CD4-positive, alpha-beta T cell treated with Interleukin-6 for 4 hours (primary cell): Measurements from ENCODE around the gene S100A10.

Experiments
- DNase-seq: peaks from one replicate; pipeline ENCODE4 v3.0.0-alpha.2; 2020; ENCODE audit warnings: mixed read lengths

Gene S100A10

DNA sequence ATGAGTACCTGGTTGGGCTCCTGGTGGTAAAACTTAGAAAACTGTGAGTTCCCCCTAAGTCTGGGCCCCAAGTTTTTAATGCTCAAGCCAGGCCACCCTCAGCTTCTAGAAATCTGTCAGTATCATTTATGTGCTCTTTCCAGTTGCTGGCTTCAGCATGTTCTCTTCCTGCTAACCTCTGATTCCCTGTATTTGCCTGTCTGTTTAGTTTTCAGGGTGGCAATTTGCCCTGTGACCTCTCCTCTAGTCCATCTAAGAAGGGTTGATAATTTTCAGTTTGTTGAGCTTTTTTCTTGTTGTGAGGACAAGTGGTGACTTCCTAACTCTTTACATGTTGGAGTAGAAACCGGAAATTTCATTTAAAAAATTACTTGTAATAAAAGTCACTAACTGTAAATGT lies 16.0 kb upstream of the S100A10 start:
- no peak for DNase-seq

DNA sequence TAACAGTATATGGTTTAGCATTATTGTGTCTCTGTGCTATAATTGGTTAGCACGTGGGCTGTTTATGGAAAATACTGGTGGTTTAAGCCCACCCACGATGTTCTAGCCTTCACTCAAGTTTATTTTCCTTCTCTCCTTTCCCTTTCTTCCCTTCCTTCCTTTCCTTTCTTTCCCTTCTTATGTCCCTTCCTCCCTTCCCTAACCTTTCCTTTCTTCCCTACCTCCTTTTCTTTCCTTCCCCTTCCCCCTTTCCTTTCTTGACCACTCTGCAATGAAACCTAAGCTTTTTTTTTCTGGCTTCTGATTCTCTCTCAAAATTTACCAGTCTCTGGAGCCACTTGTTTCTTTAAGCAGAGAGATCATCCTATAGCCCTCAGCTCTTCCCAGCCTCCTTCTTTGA lies 13.4 kb upstream of the S100A10 start:
- no peak for DNase-seq

DNA sequence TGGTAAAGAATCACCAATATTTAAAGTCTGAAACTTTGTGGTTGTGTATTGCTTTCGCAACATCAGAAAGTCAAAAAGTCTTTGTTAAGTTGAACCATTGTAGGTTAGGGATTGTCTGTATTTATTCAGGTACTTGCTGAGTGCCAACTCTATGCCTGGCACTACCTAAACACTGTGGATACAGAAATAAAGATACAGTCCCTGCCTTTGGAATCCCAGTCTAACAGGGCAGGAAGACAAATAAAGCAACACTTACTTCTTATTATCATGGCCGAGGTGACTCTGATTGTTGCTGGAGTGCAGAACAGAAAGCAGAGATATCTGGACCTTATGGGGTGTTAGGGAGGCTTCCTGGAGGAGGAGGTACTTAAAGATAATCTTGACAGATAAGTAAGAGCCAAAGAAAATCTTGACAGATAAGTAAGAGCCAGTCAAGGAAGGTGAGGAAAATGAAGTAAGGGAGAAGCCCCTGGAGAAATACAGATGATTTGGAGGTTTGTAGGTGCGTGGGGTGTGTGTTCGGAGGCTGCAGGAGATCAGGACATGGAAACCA lies 11.8 kb upstream of the S100A10 start:
- no peak for DNase-seq

DNA sequence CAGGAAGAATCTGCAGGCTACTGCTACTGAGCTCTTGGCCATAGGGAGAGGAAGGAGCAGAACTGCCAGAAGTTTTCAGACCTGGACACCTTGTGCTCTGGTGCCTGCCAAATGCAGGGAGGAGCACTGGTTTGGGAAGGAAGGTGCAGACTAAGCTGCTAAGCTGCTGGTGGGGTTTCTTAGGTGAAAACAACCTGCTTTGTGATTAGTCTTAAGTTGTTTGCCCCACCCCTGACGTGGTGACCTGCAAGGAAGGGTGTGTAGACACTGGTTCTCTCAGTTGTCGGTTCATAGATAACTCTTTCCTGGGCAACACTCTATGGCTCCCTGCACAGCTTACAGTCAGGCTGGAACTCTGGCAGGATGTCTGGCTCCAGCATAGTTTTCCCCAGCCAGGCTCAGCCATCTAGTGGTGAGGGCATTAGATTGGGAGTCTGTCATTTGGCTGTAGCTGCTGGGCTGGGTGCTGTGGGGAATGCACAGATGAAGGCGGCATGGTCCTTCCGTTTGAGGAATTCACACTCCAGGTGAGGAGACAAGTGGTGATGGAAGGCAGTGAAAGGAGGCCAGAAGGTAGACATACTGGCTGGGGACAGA lies 10.3 kb upstream of the S100A10 start:
- no peak for DNase-seq

DNA sequence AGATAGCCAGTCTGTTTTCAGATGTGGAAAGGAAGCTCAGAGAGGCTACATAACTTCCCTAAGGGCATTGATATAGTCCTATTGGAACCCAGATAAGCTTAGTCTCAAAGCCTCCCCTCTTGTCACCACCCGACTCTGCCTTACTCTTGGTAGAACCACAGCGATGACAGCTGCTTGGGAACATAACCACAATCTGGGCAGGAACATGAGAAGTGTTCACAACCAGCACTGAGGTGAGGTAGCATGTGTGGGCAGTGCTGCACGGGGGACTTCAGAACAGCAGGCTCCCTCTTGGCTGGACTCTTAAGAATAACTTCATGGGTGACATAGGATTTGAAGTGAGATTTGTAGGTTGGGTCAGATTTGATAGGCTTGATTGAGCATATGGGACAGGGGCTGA lies 9.3 kb upstream of the S100A10 start:
- no peak for DNase-seq

DNA sequence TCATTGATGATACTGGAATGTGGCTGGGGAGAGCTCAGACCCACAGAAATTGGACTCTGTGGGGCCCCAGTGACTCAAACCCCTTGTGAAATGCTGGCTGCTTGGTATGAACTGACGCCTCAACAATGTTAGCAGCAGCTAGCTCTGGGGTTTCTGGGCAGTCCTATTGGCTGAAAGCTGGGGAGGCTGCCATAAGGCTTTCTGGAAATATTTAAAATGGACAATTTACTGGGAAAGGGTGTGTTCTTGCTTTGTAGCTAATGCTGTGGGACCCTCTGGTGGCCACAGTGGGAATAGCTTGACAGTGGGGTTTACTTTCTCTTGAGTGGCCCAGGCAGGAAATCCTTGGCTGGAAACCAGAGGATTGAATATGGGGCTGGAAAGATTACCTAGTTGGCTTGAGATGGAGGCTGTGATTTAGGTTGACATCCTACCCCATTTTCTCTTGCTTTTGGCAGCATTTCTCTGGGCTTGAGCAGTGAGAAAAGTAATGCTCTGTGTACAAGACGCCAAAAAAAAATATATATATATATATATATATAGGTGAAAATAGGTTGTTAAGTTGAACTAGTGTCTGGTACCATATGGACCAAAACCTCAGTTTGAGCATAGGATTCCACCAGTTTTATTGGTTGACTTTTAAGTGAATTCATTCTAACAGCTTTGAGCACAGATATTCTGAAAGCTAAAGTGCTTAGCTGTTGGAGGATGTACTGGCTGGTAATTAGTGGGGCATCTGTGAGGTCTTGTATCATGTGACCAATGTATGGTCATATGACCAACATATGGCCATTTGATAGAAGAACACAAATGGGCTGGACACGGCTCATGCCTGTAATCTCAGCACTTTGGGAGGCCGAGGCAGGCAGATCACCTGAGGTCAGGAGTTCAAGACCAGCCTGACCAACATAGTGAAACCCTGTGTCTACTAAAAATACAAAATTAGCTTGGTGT lies 8.2 kb upstream of the S100A10 start:
- DNase-seq = peak; percentile 86

DNA sequence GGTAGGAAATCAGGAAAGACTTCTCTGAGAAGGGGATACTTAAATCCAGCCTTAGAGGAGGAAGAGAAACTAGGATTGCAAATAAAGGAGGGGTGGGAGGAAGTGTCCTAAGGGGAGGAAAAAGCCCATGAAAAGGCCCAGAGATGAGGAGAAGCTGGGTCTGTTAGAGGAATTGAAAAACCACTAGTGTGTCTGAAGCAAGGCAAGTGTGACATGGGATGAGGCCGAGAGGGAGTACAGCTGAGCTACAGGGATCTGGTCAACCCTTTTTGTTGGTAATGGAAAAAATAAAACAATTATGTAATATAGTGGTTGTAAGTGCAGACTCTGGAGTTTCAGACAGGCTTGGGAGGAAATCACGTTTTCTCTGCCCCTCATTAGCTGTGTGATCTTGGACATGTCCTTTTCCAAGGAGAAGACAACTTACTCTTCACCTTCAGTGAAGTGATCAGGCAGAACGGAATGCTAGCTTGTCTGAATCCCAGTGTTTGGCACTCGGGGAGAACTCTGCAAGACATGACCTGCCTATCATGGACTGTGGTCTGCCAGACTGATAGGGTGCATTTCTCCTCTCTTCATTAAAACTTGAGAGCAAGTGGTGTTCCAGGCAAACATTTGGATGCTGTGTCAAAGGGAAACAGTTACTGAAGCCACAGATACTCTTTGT lies 7.4 kb upstream of the S100A10 start:
- no peak for DNase-seq

DNA sequence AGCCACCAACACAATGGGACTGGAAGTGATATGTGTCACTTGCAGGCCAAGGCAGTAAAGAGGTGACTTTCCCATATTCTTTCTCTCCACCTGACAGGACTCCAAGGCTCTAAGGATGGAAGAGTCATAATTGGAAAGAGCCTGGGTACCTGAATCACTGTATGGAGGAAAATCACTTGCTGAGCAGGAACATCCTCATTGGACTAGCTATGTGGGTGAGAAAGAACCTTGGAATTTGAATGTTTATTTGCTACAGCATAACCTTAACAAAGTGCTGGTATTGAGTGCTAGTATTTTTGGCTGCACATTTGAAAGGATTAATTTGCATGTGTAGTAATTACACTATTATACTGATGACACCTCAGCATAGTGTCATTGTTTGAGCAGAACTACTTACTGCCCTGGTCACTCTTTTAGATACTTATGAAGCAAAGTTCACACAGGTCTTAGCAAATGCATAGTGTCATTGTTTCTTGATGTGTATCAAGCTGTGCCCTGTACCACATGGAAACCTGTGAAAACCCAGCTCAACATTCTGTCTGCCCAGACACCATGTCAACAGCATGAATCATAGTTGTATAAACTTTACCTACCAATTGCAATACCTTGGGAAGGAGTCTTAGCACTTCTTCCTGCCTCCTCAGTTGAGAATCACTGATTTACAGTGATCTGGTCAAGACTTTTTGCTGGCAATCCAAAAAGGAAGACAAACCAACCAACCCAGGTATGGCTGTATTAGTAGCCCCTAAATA lies 5.1 kb upstream of the S100A10 start:
- no peak for DNase-seq

DNA sequence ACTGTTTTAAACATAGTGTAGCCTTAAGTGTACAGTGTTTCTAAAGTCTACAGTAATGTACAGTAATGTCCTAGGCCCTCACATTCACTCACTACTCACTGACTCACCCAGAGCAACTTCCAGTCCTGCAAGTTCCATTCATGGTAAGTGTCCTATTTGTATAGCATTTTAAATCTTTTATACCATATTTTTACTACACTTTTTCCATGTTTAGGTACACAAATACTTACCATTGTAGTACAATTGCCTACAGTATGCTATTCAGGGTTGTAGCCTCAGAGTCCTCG lies 3.6 kb upstream of the S100A10 start:
- no peak for DNase-seq

DNA sequence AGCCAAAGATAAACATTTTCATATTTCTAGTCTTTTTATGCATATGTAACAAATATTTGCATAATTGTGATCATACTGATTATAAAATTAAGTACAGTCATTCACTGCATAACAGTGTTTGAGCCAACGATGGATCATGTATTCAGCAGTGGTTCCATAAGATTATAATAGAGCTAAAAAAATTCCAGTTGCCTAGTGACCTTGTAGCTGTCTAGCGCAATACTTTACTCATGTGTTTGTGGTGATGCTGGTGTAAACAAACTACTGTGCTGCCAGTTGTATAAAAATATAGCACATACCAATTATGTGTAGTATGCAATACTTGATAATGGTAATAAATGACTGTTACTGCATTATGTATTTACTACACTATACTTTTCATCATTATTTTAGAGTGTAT lies 2.1 kb upstream of the S100A10 start:
- no peak for DNase-seq

DNA sequence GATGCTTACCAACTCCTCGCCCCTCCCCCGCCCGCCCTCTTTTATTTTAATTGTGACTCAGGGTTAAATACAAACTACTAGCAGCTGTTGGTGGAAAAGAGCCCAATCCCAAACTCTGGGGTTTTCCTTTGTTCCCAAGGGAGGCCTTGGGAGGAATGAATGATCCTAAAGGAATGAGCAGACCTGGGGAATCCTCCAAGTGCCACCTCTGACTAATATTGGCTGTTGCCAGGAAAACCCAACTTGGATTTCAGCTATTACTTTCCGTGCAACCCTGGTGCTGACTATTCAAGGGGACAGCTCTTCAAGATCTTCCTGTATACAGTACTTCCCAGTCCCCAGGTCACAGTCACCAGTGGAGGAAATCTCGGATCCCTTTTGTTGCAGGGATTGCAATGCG lies 1.3 kb upstream of the S100A10 start:
- no peak for DNase-seq

DNA sequence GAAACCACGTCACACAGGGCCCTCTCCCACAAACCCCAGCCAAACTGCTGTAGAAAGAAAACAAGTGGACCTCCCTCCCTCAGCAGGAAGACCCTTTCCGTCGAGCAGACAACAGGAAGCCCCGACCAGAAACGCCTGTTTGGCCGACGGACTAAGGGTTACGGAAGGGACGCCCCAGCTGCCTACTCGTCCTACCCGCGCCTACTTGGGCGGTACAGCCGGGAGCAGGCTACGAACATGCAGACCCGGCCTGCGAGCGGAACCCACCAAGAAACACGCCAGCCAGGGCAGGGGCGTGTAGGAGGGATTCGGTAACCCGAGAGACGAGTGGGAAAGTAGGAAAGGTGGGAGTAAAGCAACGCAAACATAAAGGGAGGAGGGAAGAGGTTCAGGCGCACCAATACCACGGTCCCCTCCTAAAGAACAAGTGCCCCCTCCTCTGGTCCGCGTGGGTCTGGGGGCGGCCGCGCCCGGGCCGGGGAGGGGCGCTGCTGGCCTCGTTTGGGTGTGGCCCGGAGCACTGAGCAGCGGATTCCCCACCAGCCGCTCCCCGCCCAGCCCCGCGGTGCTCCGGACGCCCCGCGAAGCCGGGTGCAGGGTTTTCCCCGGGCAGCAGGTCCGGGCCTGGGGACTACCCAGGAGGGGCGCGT lies 450 bp downstream of the S100A10 start:
- peak; percentile 51 for DNase-seq

DNA sequence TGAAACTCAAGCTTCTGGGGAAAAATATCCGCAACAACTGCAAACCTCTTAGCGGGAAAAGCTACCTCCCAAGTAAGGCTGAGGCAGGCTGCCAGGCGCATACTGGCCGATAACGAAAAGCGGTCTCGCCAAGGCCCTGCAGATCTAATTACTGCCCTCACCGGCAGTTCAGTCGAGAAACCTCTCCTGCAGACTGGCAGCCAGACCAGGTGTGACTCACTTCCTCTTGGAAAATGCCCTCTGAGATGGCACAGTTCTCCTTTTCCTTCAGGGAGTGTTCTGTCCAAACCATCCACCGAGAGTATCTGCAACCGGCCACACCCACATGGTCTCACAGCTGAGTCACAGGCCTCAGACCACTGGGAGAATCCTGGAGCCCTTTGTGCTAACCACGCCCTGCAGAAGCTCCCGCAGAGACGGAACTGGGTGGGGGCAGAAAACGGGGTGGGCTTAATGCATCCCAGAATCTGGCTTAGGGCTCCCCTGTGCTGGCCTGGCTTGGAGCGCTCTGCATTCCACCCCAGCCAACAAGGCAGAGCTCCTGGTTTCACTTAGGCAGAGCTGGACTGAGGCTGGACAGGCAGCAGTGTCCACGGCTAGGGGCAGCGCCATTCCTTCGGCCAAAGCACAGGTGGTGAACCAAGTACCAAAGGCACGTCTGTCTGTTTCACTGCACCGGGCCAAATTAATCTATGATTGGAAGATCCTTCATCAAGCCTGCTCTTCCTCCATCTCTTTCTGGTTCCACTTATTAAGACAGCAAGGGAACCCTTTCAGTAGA lies 1.2 kb downstream of the S100A10 start:
- DNase-seq = peak; percentile 19

DNA sequence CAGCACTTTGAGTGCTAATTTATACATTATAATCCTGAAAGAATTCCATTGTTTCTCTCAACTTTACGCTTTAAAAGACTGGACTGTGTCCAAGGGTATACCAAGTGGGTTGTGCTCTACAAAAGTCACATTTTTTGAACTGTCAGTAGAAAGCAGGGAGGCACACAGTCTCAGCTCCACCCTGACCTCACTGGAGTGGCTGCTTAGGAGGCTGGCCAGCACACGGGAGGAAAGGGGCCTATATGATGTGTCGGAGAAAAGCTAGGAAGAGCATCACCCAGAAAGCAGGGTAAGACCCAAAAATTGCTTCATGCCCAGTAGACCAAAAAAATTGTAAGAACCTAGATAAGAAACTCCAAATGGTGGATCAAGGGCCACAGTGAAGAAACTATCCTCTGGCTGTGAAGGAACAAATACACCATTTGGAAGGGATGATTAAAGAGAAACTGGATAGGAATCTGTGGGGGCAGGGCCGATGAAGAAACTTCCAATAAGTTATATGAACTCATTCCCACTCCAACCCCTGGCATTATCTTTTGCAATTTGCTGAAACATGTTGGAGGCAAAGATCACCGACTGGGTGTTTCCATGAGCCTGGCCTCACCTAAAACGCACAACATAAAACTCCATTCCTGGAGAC lies 1.9 kb downstream of the S100A10 start:
- DNase-seq = no peak

DNA sequence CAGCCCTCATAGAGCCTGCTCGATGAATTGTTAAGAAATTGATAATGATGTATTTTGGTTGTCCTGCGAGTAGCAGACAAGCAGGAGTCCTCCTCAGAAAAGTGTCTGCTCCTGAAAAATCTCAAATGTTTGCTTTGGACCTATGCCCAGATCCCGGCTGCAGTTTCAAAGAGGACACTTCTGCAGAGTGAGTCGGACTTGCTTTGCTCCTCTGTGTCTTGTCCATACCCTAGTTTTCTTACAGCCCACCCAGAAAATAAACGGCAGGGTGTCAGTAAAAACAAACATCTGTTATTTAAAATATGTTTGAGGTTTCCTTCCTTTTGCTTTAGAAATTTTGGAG lies 2.8 kb downstream of the S100A10 start:
- no peak for DNase-seq

DNA sequence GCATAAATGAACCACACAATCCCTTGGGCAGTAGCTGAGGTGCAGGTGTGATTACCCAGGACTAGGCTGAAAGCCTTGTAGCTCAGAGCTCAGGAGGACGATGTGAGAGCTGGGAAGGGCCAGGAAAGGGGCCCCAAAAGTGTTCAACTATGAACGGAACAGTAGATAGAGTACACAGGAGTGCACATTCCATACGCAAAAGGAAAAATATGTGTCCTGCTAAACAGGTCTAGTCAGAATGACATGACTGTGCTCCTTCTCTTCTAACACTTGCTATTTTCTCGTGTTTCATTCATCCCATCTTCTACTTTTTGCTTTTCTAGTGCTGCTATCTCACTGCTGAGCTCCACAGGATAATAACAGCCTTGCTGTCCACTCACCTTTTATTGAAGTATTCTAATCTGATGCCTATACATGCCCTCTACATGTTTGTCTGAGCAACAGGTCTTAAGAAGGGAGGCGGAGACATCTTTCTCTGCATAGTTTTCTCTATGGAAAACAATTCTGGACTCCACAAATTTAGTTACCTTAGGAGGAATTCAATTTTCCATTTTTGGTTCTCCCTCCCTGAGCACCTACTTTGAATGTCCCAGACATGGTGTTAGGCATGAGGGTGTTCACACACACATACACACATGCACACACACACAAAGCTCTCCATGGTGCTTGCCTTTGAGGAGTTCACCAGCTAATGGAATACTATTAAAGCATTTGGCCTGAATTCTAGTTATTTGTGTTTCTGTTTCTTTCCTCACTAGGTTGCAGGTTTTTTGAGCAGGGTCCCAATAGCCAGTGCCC lies 3.4 kb downstream of the S100A10 start:
- no peak for DNase-seq

DNA sequence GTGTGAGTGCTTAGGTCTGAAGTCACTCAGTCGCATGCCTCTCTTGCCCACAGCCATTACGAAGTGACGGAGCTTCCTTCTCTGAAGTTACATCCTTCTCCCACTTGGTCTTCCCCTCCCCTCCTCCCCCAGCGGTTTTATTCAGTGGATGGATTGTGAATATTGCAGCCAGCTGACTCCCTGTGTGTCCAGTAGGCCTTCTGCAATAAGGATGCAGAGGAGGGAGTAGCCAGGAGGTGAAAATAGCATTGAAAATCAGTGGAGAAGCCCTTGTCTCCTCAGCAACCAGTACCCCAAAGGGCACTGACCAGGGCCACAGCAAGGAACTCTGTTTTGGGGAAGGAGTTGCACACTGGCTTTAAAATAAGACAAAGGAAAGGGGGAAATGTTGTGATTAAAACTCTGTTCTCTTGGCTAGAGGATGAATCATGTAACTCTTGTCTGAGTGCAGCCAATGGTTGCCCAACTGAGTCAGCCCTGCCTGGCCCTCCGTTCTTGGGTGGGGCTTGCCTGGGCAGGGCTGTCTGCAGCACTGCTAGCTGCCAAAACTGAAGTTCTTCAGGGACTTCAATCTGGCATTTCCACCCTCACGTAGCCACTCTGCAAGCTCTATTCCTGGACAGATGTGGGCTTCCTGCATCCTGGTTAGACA lies 4.3 kb downstream of the S100A10 start:
- peak; percentile 70 for DNase-seq

DNA sequence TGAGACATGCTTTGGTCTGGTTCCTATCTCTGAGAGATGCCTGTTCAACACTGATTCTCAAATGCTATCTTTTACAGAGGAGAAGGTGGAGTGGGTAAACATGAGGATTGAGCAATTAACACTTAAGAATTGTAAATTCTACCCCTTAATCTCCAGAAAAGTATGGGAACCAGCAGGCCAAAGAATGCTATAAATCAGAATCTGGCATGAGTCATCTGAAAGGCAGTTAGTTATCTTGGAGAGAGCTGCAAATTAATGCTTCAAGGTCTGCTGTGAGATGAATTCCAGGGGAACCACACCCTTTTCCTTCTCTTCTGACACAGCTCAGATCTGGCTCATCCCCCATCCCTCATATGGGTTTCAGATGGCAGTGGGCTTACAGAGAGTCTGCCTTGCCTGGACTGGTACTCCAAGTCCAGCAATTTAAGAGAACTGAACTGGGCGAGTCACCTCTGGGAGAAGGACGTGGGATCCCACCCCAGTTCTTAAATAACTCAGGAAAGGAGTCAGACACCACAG lies 5.2 kb downstream of the S100A10 start:
- no peak for DNase-seq

DNA sequence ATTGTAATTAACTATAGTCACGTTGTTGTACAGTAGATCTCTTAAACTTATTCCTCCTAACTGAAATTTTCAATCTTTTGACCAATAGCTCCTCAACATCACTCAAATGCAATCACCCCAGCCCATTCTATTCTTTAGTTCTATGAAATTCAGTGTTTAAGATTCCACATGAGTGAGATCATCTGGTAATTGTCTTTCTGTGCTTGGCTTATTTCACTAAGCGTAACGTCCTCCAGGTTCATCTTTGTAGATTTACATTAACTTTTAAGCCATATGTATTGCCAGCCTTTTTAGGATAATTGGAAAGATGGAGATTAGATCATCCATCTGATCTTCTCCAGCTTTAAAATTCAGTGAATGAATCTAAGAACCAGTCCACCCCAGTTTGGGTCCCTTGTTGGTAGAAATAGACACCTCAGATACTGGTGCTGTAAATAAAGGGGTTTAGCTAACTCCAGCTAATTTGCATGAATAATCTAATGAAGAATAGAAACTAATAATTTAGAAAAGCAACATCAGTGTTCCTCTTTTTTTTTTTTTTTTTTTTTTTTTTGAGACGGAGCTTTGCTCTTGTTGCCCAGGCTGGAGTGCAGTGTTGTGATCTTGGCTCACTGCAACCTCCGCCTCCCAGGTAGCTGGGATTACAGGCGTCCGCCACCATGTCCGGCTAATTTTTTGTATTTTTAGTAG lies 7.0 kb downstream of the S100A10 start:
- no peak for DNase-seq
